IMR-90 (cell line): ENCODE data around the gene NMRAL1. TPM values are rescaled to one million over a fixed set of nuclear protein-coding genes. Genes with fewer than 3 reads are reported as not detected.

Experiments
- ATAC-seq: fragments of 200-7000 bp; cut with Tn5 transposase; 2 replicates; pipeline ENCODE4 v1.9.1; 2020; ENCODE audit warnings: low read depth, mild to moderate bottlenecking, moderate library complexity
- BruUV-seq: library from RNA; stranded (reverse); fragments of 400-500 nt; replicated peaks from 2 replicates; lab custom pipeline; 2021; lab: Mats Ljungman, UMichigan
- CTCF ChIA-PET: fragments of 300-600 bp; formaldehyde crosslinking; extraction: SDS; loops from one replicate; lab custom pipeline; 2021; ENCODE audit warnings: antibody characterized with exemption; lab: Yijun Ruan, JAX
- POLR2A ChIA-PET: fragments of 300-600 bp; sonication (Branson Sonifier 250); formaldehyde crosslinking; loops from one replicate; lab custom pipeline; 2022; ENCODE audit warnings: antibody characterized with exemption; ENCODE audit not compliant: unreplicated experiment; lab: Charles Lee
- DNase-seq: peaks from one replicate; pipeline ENCODE4 v3.0.0; 2013
- H2AFZ ChIP-seq: replicated peaks from 2 replicates; pipeline ENCODE3; 2013; ENCODE audit warnings: low read length, mild to moderate bottlenecking; ENCODE audit not compliant: poor library complexity
- H2AK5ac ChIP-seq: 2 replicates; pipeline ENCODE4 v1.6.1; 2013; ENCODE audit warnings: low read depth, low read length, inconsistent platforms
- H2AK9ac ChIP-seq: replicated peaks from 2 replicates; pipeline ENCODE3; 2013; ENCODE audit warnings: mild to moderate bottlenecking, low read depth, low read length, moderate library complexity; ENCODE audit not compliant: poor library complexity
- H2BK120ac ChIP-seq: 2 replicates; pipeline ENCODE4 v1.6.1; 2013; ENCODE audit warnings: low read depth, low read length, inconsistent platforms
- H2BK15ac ChIP-seq: 3 replicates; pipeline ENCODE4 v1.6.1; 2013; ENCODE audit warnings: low read depth, low read length, inconsistent platforms
- H2BK20ac ChIP-seq: 2 replicates; pipeline ENCODE4 v1.6.1; 2013; ENCODE audit warnings: low read depth, mild to moderate bottlenecking, inconsistent platforms, low read length, moderate library complexity
- H2BK5ac ChIP-seq: 2 replicates; pipeline ENCODE4 v1.6.1; 2013; ENCODE audit warnings: mild to moderate bottlenecking, low read depth, low read length, inconsistent platforms; ENCODE audit not compliant: poor library complexity, severe bottlenecking
- H3K14ac ChIP-seq: replicated peaks from 2 replicates; pipeline ENCODE4 v1.6.1; 2013; ENCODE audit warnings: low read depth, low read length, inconsistent platforms
- H3K18ac ChIP-seq: 2 replicates; pipeline ENCODE4 v1.6.1; 2013; ENCODE audit warnings: low read depth, low read length, control low read depth
- H3K23ac ChIP-seq: 2 replicates; pipeline ENCODE4 v1.6.1; 2013; ENCODE audit warnings: low read depth, low read length, inconsistent platforms
- H3K27ac ChIP-seq: 2 replicates; pipeline ENCODE4 v1.5.1; 2013; ENCODE audit warnings: mild to moderate bottlenecking, control low read depth, low read length; ENCODE audit not compliant: insufficient read depth
- H3K27me3 ChIP-seq: 2 replicates; pipeline ENCODE4 v1.6.1; 2013; ENCODE audit warnings: low read length; ENCODE audit not compliant: control insufficient read depth, insufficient read depth
- H3K36me3 ChIP-seq: 2 replicates; pipeline ENCODE4 v1.6.1; 2013; ENCODE audit warnings: low read length, mixed read lengths; ENCODE audit not compliant: control insufficient read depth, insufficient read depth
- H3K4ac ChIP-seq: 2 replicates; pipeline ENCODE4 v1.6.1; 2013; ENCODE audit warnings: low read depth, low read length, inconsistent platforms
- H3K4me1 ChIP-seq: 2 replicates; pipeline ENCODE4 v1.6.1; 2013; ENCODE audit warnings: low read length, mixed read lengths; ENCODE audit not compliant: control insufficient read depth, insufficient read depth
- H3K4me2 ChIP-seq: 2 replicates; pipeline ENCODE4 v1.6.1; 2013; ENCODE audit warnings: low read depth, mild to moderate bottlenecking, control low read depth, low read length, moderate library complexity
- H3K4me3 ChIP-seq: 2 replicates; pipeline ENCODE4 v1.5.1; 2013; ENCODE audit warnings: low read depth, mild to moderate bottlenecking, control low read depth, low read length, moderate library complexity; ENCODE audit not compliant: insufficient read depth
- H3K56ac ChIP-seq: 2 replicates; pipeline ENCODE4 v1.6.1; 2013; ENCODE audit warnings: low read length, inconsistent platforms; ENCODE audit not compliant: insufficient read depth; ENCODE audit errors: extremely low read depth
- H3K79me1 ChIP-seq, 2 experiments: 2 replicates each; pipeline ENCODE4 v1.6.1; 2013; ENCODE audit warnings: low read length in 2 of 2, inconsistent platforms in 1 of 2, low read depth in 1 of 2
- H3K9ac ChIP-seq: 2 replicates; pipeline ENCODE4 v1.6.1; 2013; ENCODE audit warnings: low read depth, low read length, control low read depth
- H3K9me1 ChIP-seq: 2 replicates; pipeline ENCODE4 v1.6.1; 2013; ENCODE audit warnings: low read length, inconsistent platforms; ENCODE audit not compliant: insufficient read depth
- H3K9me3 ChIP-seq: 2 replicates; pipeline ENCODE4 v1.6.1; 2013; ENCODE audit warnings: low read length; ENCODE audit not compliant: control insufficient read depth, insufficient read depth
- H4K20me1 ChIP-seq: 2 replicates; pipeline ENCODE4 v1.6.1; 2013; ENCODE audit warnings: low read length, inconsistent platforms; ENCODE audit not compliant: insufficient read depth
- H4K5ac ChIP-seq: 2 replicates; pipeline ENCODE4 v1.6.1; 2013; ENCODE audit warnings: mild to moderate bottlenecking, low read depth, low read length, control low read depth
- H4K8ac ChIP-seq, 2 experiments: 2 replicates each; pipeline ENCODE4 v1.6.1; 2013; ENCODE audit warnings: low read depth in 2 of 2, low read length in 2 of 2, control low read depth in 1 of 2, inconsistent platforms in 1 of 2
- H4K91ac ChIP-seq: 2 replicates; pipeline ENCODE4 v1.6.1; 2013; ENCODE audit warnings: low read depth, low read length, inconsistent platforms; ENCODE audit not compliant: insufficient read depth
- BHLHE40 ChIP-seq: fragments of 150-350 bp; IDR thresholded peaks from 2 replicates; pipeline ENCODE4 v1.6.1; 2016; ENCODE audit warnings: mild to moderate bottlenecking, low read depth, low read length
- CEBPB ChIP-seq: IDR thresholded peaks from 2 replicates; pipeline ENCODE4 v1.6.1; 2012; ENCODE audit warnings: low read depth, low read length, improper control_type of control experiment
- NFE2L2 ChIP-seq: fragments of 150-350 bp; IDR thresholded peaks from 2 replicates; pipeline ENCODE4 v1.6.1; 2016; ENCODE audit warnings: low read depth, mild to moderate bottlenecking, low read length
- WGBS, 2 experiments: methylation state at CpG; one replicate each; pipeline versions ENCODE4 v1.1.5 to v1.1.7; 2013; ENCODE audit warnings: missing lambda C conversion rate in 2 of 2; ENCODE audit not compliant: insufficient read length in 1 of 2; ENCODE audit errors: extremely low coverage in 2 of 2; 5-methylcytosine and 5-hydroxymethylcytosine counted together
- dilution Hi-C: fragments of 300-500 bp; cut with HindIII; formaldehyde crosslinking; loops from one replicate; pipeline ENCODE4 v1.14.3; 2018; ENCODE audit warnings: low sequenced_read_pairs; ENCODE audit not compliant: unreplicated experiment
- in situ Hi-C: fragments of 300-500 bp; cut with MboI; formaldehyde crosslinking; loops from 3 replicates; pipeline ENCODE4 v1.14.3; 2019; ENCODE audit warnings: low sequenced_read_pairs, inconsistent platforms, mixed read lengths
- intact Hi-C: fragments of 100-400 bp; cut with micrococcal nuclease; formaldehyde crosslinking; loops from 2 replicates; pipeline ENCODE4 v1.10.0; 2022
- polyA plus RNA-seq, 3 experiments: library from polyadenylated mRNA; depleted of rRNA; stranded (reverse); fragments of >200 nt; gene quantifications; 2 replicates each; pipeline ENCODE4 v1.2.3, GENCODE V29; 2012; ENCODE audit warnings: low replicate concordance in 1 of 3
- total RNA-seq: library from RNA; depleted of rRNA; stranded (reverse); fragments of >200 nt; gene quantifications from 2 replicates; pipeline ENCODE4 v1.2.3, GENCODE V29; 2012
- TF ChIP-seq, protein P1 (sequence below): fragments of 150-350 bp; IDR thresholded peaks from 2 replicates; pipeline ENCODE4 v1.6.1; 2017; ENCODE audit warnings: mild to moderate bottlenecking, antibody characterized with exemption, low read length, low read depth

NMRAL1 gene
- total and polyA plus RNA-seq, 2 of the 4 experiments (the other 2 are of a cell fraction): 48.6 to 67.6 TPM

DNA sequence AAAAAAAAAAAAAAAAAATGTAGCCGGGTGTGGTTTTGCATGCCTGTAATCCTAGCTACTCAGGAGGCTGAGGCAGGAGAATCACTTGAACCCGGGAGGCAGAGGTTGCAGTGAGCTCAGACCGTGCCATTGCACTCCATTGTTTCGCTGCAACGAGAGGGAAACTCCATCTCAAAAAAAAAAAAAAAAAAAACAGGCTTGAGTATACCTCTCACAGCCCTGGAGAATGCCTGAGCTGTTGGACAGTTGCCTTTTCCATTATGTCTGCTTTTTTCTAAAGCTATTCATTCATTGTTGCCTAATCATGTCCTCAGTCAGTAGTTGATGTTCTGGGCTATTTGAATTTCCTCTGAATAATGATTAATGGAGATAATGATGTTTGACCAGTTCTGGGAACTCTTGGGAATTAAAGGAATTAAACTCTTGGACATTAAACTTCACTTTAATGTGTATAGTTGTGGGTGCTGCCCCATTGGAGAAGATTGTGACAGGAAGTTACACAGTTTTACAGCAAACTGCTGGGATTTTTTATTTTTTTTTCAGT is 13.6 kb upstream of the NMRAL1 start:
- CTCF ChIA-PET: interaction anchor here (0.7 kb wide), 1 partner anchor 14 kb away, joined by 5 read pairs; no protein-coding TSS in a partner anchor
- POLR2A ChIA-PET: interaction anchor here (1.3 kb wide), 1 partner anchor 460 kb away, joined by 6 read pairs; no protein-coding TSS in a partner anchor
- no peak overlapping the region for H3K27ac ChIP-seq

More for the DNA sequence above, 13.6 kb upstream of the NMRAL1 start:
- Histone ChIP-seq H2BK20ac (peak overlapping the region; percentile 62; the same call in 1 of the 2 replicates), H2AK9ac (no peak overlapping the region), H3K14ac (peak overlapping the region; percentile 86; the same call in 1 of the 2 replicates), H2AK5ac (no peak overlapping the region), H3K56ac (no peak overlapping the region), H4K20me1 (peaks cover 5% of the 10 kb centered on the region; the same call in 1 of the 2 replicates), H4K5ac (no peak overlapping the region), H3K18ac (no peak overlapping the region), H3K27me3 (no peaks in the 10 kb centered on the region), H2BK15ac (peak overlapping the region; percentile 41; the same call in 1 of the 3 replicates), H4K91ac (no peak overlapping the region), H3K9me3 (no peaks in the 10 kb centered on the region), H2BK120ac (peak overlapping the region; percentile 92; the same call in 1 of the 2 replicates), H3K79me1 (peaks cover 39 to 73% of the 10 kb centered on the region in 2 experiments), H2BK5ac (peak overlapping the region; percentile 88), H3K4me1 (peaks cover 15% of the 10 kb centered on the region), H3K4me2 (no peak overlapping the region), H3K36me3 (peaks cover 3% of the 10 kb centered on the region; the same call in 1 of the 2 replicates), H3K9ac (no peak overlapping the region), H3K4ac (peak overlapping the region; percentile 48; the same call in 1 of the 2 replicates), H4K8ac (no peak overlapping the region), H2AFZ (no peak overlapping the region), H3K9me1 (peaks cover 20% of the 10 kb centered on the region), H3K4me3 (no peak overlapping the region), H3K23ac (0 out of 2 replicates have a peak overlapping the region, but pooled peaks have one; percentile 76)
- BruUV-seq: no TSS peak
- dilution Hi-C loops (no loop called here), intact Hi-C loops (no loop called here), in situ Hi-C loops (no loop called here)
- TF ChIP-seq CEBPB: peak; percentile 80
- TF ChIP-seq NFE2L2: no peak
- TF ChIP-seq BHLHE40: no peak
- TF ChIP-seq, protein P1, sequence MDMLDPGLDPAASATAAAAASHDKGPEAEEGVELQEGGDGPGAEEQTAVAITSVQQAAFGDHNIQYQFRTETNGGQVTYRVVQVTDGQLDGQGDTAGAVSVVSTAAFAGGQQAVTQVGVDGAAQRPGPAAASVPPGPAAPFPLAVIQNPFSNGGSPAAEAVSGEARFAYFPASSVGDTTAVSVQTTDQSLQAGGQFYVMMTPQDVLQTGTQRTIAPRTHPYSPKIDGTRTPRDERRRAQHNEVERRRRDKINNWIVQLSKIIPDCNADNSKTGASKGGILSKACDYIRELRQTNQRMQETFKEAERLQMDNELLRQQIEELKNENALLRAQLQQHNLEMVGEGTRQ: no peak
- no CpG with 5 or more reads among the region's 5 CpGs for WGBS, 2 experiments
- ATAC-seq (no peak; the same call in 1 of the 2 replicates), DNase-seq (peak; percentile 62)
